ENCODE data around the gene RRP1.

Gene RRP1

DNA sequence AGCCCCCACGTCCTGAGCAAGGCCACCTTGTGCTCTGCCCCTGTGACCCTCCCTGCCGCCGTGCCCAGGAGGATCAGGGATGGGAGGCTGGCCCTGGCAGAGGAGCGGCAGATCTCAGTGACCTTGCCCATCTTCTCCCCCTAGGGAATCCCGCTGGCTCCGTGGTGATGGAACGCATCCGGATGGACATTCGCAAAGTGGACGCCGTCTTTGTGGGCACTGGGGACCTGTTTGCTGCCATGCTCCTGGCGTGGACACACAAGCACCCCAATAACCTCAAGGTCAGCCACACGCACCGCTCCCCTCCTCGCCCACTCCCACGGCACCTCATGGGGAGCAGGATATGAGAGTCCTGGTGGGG is 36.0 kb upstream of the RRP1 start:
- TF ChIP-seq, protein P1, sequence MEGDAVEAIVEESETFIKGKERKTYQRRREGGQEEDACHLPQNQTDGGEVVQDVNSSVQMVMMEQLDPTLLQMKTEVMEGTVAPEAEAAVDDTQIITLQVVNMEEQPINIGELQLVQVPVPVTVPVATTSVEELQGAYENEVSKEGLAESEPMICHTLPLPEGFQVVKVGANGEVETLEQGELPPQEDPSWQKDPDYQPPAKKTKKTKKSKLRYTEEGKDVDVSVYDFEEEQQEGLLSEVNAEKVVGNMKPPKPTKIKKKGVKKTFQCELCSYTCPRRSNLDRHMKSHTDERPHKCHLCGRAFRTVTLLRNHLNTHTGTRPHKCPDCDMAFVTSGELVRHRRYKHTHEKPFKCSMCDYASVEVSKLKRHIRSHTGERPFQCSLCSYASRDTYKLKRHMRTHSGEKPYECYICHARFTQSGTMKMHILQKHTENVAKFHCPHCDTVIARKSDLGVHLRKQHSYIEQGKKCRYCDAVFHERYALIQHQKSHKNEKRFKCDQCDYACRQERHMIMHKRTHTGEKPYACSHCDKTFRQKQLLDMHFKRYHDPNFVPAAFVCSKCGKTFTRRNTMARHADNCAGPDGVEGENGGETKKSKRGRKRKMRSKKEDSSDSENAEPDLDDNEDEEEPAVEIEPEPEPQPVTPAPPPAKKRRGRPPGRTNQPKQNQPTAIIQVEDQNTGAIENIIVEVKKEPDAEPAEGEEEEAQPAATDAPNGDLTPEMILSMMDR (conservative IDR thresholded peaks at IDR 0.05), result no peak
- no peak for TF ChIP-seq ZFX (IDR thresholded peaks at IDR 0.05)
- H3K27ac ChIP-seq, result no peak overlapping the region

DNA sequence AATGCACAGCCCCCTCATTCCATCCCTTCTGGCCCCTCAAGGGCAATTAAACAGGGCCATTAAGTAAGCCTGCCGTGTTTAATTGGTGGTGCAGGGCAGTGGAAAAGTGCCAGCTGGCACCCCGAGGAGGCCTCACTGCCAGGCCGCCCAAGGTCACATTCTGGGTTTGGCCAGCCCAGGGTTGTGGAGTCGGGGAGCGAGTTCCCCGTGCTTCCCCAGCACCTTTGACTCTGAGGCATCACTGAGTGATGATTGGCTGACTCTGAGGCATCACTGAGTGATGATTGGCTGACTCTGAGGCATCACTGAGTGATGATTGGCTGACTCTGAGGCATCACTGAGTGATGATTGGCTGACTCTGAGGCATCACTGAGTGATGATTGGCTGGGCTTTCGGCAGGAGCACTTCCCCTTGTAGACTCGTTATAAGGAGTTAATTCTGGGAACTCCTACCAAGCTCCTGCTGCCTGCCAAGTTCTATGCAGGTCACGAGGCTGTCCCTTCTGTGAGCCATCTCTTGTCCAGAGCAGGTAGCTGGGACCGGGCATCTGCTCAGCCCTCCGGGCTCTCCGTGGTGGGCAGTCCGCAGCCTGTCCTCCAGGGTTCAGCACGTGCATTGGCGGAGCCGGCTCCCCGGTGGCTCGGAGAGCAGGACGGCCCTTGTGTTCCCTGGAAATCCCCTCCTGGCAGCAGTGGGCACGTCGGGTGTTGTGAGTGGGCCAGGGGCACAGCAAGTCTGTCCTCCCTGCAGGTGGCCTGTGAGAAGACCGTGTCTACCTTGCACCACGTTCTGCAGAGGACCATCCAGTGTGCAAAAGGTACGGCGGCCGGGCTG is 34.2 kb upstream of the RRP1 start:
- TF ChIP-seq ZFX (IDR thresholded peaks at IDR 0.05), result no peak
- TF ChIP-seq, protein P1 (conservative IDR thresholded peaks at IDR 0.05), result no peak

DNA sequence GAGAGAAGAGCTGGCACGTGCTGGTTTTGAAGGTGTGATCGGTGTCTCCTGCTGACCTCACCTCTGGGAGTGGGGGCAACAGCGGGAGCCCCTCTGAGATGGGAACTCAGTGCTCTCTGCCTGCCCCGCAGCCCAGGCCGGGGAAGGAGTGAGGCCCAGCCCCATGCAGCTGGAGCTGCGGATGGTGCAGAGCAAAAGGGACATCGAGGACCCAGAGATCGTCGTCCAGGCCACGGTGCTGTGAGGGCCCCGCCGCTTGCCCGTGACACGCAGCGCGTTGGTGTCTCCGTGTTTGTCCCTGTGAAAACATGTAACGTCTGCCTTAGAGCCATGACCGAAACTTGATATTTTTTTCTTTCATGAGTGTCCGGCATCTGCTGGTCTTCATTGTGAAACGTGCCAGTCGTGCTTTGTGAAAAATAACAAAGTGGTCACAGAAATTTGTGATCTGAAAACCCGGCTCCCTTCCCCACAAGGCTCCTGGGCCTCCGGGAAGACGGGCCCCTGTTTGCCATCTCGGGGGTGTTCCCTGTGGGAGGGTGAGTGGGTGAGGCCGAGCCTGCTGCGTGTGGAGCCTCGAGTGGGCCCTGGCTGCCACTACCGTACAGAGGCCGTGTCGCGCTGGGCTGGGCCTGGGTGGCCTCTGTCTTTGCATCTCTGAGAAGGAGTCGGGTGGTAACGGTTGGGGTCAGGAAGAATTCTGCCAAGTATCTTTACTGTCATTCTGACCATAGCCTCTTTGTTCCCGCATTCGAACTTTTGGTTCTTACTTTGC is 33.4 kb upstream of the RRP1 start:
- no peak overlapping the region for H3K27ac ChIP-seq
- TF ChIP-seq, protein P1 (conservative IDR thresholded peaks at IDR 0.05), result no peak

More for the DNA sequence above, 34.2 kb upstream of the RRP1 start:
- no peak overlapping the region for H3K27ac ChIP-seq

DNA sequence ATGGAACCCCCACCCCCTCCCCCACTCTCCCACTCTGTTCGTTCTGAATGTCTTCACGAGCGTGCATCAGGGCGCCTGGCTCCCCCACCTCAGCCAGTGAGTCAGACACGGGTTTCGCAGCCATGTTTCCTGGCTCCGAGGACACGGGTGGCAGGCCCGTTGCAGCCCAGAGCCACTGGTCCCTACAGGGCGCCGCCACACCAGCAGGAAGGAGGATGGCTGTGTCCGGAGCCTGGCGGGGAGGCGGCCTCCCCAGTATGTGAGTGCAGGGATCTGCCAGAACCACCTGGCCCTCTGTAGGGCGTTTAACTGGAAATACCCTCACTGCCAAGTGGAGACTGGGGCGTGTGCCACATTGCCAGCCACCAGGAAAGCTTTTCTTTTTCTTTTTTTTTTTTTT is 31.8 kb upstream of the RRP1 start:
- no peak overlapping the region for H3K27ac ChIP-seq
- TF ChIP-seq, protein P1 (conservative IDR thresholded peaks at IDR 0.05), result no peak
- TF ChIP-seq ZFX (IDR thresholded peaks at IDR 0.05), result no peak

DNA sequence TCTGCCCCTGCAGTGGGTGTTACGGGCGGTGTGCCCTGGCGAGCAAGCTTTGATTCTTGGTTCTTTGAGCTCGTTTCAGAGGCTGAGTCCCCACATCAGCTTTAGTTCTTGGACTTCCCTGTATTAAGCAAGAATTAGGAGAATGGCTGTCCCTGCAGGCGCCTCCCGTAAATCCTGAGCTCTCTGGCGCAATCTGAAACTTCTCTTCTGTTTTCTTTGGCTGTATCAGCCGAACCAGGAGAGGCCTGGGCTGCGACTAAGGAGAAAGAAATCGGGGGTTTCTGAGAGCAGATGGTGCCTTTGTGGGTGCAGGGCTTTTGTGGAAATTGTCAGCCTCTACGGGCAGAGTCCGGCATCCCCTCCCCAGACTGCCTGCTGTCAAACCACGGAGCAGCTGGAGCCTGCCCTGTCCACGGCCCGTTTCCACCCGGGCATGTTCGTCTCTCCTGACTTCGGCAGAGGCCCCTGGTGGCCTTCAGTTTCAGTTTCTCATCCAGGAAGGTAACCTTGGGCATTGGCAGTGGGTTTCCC is 31.2 kb upstream of the RRP1 start:
- TF ChIP-seq ZFX (IDR thresholded peaks at IDR 0.05), result no peak
- TF ChIP-seq, protein P1 (conservative IDR thresholded peaks at IDR 0.05), result no peak
- H3K27ac ChIP-seq, result no peak overlapping the region

DNA sequence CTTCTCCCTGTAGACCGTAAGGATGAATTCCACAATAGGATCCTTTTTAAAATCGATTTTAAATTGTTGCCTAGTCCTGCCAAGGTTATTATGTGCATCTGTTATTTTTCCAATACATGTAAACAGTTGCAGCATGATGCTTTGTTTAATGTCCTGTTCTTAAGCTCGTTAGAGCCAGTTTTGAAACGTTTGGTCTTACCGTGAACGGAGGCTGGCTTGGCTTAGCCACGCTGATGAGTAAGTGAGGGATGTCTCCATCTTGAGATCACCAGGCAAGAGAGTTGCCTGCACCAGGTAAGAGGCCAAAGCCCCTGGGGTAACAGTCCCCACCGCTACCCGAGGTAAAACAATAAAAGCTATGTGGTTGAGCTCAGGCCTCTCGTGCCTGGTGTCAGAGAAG is 30.6 kb upstream of the RRP1 start:
- no peak overlapping the region for H3K27ac ChIP-seq
- TF ChIP-seq, protein P1 (conservative IDR thresholded peaks at IDR 0.05), result no peak
- TF ChIP-seq ZFX (IDR thresholded peaks at IDR 0.05), result no peak

DNA sequence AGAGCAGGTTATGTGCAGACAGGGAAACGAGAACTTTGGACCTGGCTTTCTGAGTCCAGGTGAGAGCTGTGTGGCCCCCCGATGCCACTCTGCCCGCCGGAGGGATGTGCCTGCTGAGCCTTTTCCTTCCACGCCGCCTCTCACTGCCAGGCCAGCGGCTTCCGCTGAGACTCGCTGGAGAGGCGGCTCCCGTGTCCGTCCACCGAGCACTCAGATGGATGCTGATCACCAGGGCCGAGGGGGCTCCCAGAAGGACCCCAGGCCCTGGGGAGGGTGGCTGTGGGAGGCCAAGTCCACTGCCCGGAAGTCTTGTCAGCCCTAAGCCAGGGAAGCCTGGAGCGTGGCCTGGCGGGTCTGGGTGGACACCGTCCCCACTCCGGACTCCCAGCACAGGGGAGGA is 29.7 kb upstream of the RRP1 start:
- no peak overlapping the region for H3K27ac ChIP-seq
- TF ChIP-seq ZFX (IDR thresholded peaks at IDR 0.05), result no peak
- TF ChIP-seq, protein P1 (conservative IDR thresholded peaks at IDR 0.05), result no peak

Data from C4-2B (cell line).